Ascending aorta (tissue), 2 donors: Measurements from ENCODE around the gene AARS2. TPM values are rescaled to one million over a fixed set of nuclear protein-coding genes. Genes with fewer than 3 reads are reported as not detected.

Experiments used
- DNase-seq, 2 donors: peaks; one replicate each; pipeline ENCODE4 v3.0.0-alpha.2; 2019; ENCODE audit warnings: low spot score in 2 of 2
- H3K27ac ChIP-seq, 2 donors: fragments of 200-600 bp; sonication (generic); one replicate each; pipeline ENCODE4 v1.5.1; 2016 to 2017; ENCODE audit warnings: mild to moderate bottlenecking in 1 of 2
- H3K27me3 ChIP-seq: fragments of 200-600 bp; sonication (generic); one replicate; pipeline ENCODE4 v1.5.1; 2017
- H3K36me3 ChIP-seq, 2 donors: fragments of 200-600 bp; sonication (generic); one replicate each; pipeline ENCODE4 v1.5.1; 2016
- H3K4me1 ChIP-seq, 2 donors: fragments of 200-600 bp; sonication (generic); one replicate each; pipeline ENCODE4 v1.5.1; 2016 to 2017; ENCODE audit warnings: mild to moderate bottlenecking in 1 of 2
- H3K4me3 ChIP-seq, 2 donors: fragments of 200-600 bp; sonication (generic); one replicate each; pipeline ENCODE4 v1.5.1; 2016 to 2017; ENCODE audit warnings: mild to moderate bottlenecking in 1 of 2
- H3K9me3 ChIP-seq, 2 donors: fragments of 200-600 bp; sonication (generic); one replicate each; pipeline ENCODE4 v1.5.1; 2016
- CTCF ChIP-seq, 3 experiments: fragments of 200-600 bp in 2 of 3; fragments of 450-650 bp in 1 of 3; sonication (generic) in 2 of 3; IDR thresholded peaks; one replicate each; pipeline ENCODE4 v1.5.1; 2016 to 2019; ENCODE audit warnings: antibody characterized with exemption in 3 of 3, mild to moderate bottlenecking in 1 of 3, moderate library complexity in 1 of 3
- intact Hi-C: fragments of 100-400 bp; cut with DNase I; formaldehyde crosslinking; loops from one replicate; pipeline ENCODE4 v1.15.1; 2023
- total RNA-seq: library from RNA; depleted of rRNA; stranded (reverse); fragments of >200 nt; gene quantifications from one replicate; pipeline ENCODE4 v1.1.0, GENCODE V29; 2016

AARS2 gene
- total RNA-seq, 1 donor from 2014 or later = 4.5 TPM

- TF ChIP-seq CTCF (IDR thresholded peaks at IDR 0.05) = no peak
- Histone ChIP-seq H3K36me3 (peaks cover 37 to 39% of the 10 kb centered on the region in 2 donors), H3K9me3 (no peaks in the 10 kb centered on the region), H3K4me1 (peaks cover 0 to 5% of the 10 kb centered on the region in 2 donors), H3K27me3 (no peaks in the 10 kb centered on the region), H3K4me3 (no peak overlapping the region), H3K27ac (no peak overlapping the region)
- intact Hi-C loops = loop anchor here (5.0 to 10.0 kb wide), 3 partner anchors 44 to 217 kb away; partner anchors contain the start of genes CDC5L and NFKBIE
- no peak for DNase-seq
Observed at GRCh38 chr6:44311767-44312166, 1.4 kb downstream of the AARS2 start.

GRCh38 chr6:44311304-44311703, 1.8 kb downstream of the AARS2 start:
- Histone ChIP-seq H3K27me3 (no peaks in the 10 kb centered on the region), H3K4me1 (peaks cover 0 to 5% of the 10 kb centered on the region in 2 donors), H3K27ac (no peak overlapping the region), H3K36me3 (peaks cover 38 to 44% of the 10 kb centered on the region in 2 donors), H3K9me3 (no peaks in the 10 kb centered on the region), H3K4me3 (no peak overlapping the region)
- TF ChIP-seq CTCF (IDR thresholded peaks at IDR 0.05) = no peak
- intact Hi-C loops = loop anchor here (5.0 to 10.0 kb wide), 3 partner anchors 44 to 217 kb away; partner anchors contain the start of genes CDC5L and NFKBIE
- DNase-seq = no peak

- H3K27me3 ChIP-seq = no peaks in the 10 kb centered on the region
- no peak for DNase-seq
- TF ChIP-seq CTCF (IDR thresholded peaks at IDR 0.05) = no peak
- no peaks in the 10 kb centered on the region for H3K9me3 ChIP-seq
- peaks cover 41 to 54% of the 10 kb centered on the region in 2 donors for H3K36me3 ChIP-seq
- intact Hi-C loops = loop anchor here (5.0 to 10.0 kb wide), 3 partner anchors 43 to 215 kb away; partner anchors contain the start of genes CDC5L and NFKBIE
- H3K4me3 ChIP-seq = no peak overlapping the region
- H3K4me1 ChIP-seq = peaks cover 0 to 5% of the 10 kb centered on the region in 2 donors
- H3K27ac ChIP-seq = no peak overlapping the region
Observed at GRCh38 chr6:44310241-44310640, 2.9 kb downstream of the AARS2 start.

- Histone ChIP-seq H3K4me3 (no peak overlapping the region), H3K36me3 (peaks cover 46 to 60% of the 10 kb centered on the region in 2 donors), H3K9me3 (no peaks in the 10 kb centered on the region), H3K4me1 (peaks cover 0 to 5% of the 10 kb centered on the region in 2 donors), H3K27ac (no peak overlapping the region), H3K27me3 (no peaks in the 10 kb centered on the region)
- intact Hi-C loops = loop anchor here (5.0 to 10.0 kb wide), 3 partner anchors 42 to 215 kb away; partner anchors contain the start of genes CDC5L and NFKBIE
- no peak for DNase-seq
- no peak for TF ChIP-seq CTCF (IDR thresholded peaks at IDR 0.05)
Observed at GRCh38 chr6:44309631-44310030, 3.5 kb downstream of the AARS2 start.

- Histone ChIP-seq H3K27ac (no peak overlapping the region), H3K27me3 (no peaks in the 10 kb centered on the region), H3K4me3 (no peak overlapping the region), H3K9me3 (no peaks in the 10 kb centered on the region), H3K4me1 (peaks cover 0 to 5% of the 10 kb centered on the region in 2 donors), H3K36me3 (peaks cover 52 to 65% of the 10 kb centered on the region in 2 donors)
- DNase-seq = no peak
- no peak for TF ChIP-seq CTCF (IDR thresholded peaks at IDR 0.05)
- intact Hi-C loops = no loop called here
Observed at GRCh38 chr6:44309092-44309491, 4.1 kb downstream of the AARS2 start.
